Tracheal epithelial cell (primary cell): Measurements from ENCODE around the gene RAN. TPM values are rescaled to one million over a fixed set of nuclear protein-coding genes. Genes with fewer than 3 reads are reported as not detected.

Source experiments
- total RNA-seq: library from RNA; depleted of rRNA; stranded (reverse); fragments of >200 nt; gene quantifications from 2 replicates; pipeline ENCODE4 v1.2.1, GENCODE V29; 2014

RAN gene
- total RNA-seq, result 520 and 855 TPM in 2 replicates

GRCh38 chr12:130871286-130872178, at the start of gene RAN:
TSS of gene RAN (plus strand) at chr12:130872066. CDS start at chr12:130872594, 528 bp downstream.

GRCh38 chr12:130838951-130839769, 32.7 kb upstream of the RAN start, which contains the start of gene STX2:
TSS of gene STX2 (minus strand) at chr12:130839250. CDS start at chr12:130839099, 151 bp downstream.

Other genes with a start within 250 kb of the RAN start
- gene RIMBP2, start 155.8 kb upstream of the RAN start, total RNA-seq, result under 0.01 TPM in 1 of 2 replicates, not detected in the other
- gene STX2, start 32.8 kb upstream of the RAN start, total RNA-seq, result 5.1 and 16.6 TPM in 2 replicates
- gene ADGRD1, start 81.8 kb downstream of the RAN start, total RNA-seq, result not detected in 2 replicates